GM18861 (cell line): ENCODE results near the gene NAP1L4.

Experiments
- ATAC-seq: cut with Tn5 transposase; IDR thresholded peaks from one replicate; pipeline ENCODE4 v1.9.1; 2021; ENCODE audit not compliant: unreplicated experiment

NAP1L4 gene

DNA sequence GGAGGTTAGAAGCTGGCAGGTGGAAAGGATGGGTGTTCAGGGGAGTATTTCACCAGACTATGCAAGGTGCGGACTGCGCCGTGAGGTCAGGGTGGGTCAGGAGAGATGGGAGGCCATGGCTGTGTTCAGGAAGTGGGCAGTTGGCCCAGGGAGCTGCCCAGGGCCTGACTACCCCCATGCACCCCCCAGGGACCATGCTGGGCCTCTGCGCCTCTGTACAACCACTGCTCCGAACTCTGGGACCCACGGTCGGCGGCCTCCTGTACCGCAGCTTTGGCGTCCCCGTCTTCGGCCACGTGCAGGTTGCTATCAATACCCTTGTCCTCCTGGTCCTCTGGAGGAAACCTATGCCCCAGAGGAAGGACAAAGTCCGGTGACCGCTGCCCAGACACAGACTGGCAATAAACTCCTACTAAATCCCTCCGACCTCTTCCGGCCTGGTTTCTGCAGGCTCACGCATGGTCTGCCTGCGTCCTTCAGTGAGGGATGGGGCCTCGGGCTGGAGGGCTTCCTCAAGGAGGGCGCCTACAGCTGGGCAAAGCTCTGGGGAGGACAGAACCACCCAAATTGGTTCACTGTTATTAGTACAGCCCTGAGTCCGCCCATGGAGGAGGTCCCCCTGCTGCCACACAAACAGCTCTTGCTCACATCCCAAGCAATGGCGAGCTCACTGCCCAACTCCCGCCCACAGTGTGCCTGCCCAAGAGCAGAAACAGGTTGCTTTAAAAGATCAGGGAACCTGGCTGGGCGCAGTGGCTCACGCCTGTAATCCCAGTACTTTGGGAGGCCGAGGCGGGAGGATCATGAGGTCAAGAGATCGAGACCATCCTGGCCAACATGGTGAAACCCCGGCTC lies 67.1 kb downstream of the NAP1L4 start:
- no peak for ATAC-seq

- no peak for ATAC-seq
These were observed 67.7 kb downstream of the NAP1L4 start for GRCh38 chr11:2924381-2924780.

DNA sequence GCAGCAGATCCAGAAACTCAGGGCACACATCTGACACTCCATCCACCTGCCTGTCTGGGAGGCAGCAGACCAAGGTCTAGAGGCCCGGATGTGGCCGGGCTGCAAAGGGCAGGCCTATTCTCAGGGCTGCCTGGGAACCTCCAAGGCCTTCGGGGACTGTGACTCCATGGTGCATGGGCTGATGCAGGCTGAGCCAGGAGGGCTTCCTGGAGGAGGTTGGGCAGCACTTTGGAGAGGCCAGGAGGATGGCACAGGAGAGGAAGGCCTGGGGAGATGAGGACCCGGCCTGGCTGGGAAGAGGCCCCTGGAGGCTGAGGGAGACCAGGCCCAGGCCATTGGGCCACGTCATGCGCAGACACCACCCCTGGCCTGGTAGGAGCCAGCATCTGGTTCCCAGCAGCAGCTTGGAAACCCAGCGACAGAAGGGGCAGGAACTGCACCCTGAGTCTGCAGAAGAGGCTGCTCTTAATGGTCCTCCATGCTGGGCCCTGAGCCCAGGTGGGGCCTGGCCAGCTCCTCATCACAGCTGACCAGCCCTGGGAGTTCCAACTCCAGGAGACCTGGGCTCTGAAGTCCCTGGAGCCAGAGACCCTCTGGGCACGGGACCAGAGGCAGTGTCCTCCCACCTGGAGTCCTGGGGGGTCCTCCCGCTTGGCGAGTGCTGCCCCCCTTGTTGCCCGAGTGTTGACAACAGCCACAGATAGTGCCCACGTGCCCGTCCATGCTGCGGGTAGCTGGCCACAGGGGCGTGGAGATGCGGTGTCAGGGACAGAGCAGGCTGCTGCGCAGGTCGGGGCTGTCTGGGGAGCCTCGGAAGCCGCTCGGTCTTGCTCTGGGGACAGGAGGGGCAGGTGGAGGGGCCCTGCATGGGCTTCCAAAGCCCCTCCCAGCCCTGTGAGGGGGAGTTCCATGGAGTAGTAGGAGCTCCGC lies 68.4 kb downstream of the NAP1L4 start:
- ATAC-seq, result no peak

- no peak for ATAC-seq
These were observed 69.5 kb downstream of the NAP1L4 start for GRCh38 chr11:2922655-2923054.

DNA sequence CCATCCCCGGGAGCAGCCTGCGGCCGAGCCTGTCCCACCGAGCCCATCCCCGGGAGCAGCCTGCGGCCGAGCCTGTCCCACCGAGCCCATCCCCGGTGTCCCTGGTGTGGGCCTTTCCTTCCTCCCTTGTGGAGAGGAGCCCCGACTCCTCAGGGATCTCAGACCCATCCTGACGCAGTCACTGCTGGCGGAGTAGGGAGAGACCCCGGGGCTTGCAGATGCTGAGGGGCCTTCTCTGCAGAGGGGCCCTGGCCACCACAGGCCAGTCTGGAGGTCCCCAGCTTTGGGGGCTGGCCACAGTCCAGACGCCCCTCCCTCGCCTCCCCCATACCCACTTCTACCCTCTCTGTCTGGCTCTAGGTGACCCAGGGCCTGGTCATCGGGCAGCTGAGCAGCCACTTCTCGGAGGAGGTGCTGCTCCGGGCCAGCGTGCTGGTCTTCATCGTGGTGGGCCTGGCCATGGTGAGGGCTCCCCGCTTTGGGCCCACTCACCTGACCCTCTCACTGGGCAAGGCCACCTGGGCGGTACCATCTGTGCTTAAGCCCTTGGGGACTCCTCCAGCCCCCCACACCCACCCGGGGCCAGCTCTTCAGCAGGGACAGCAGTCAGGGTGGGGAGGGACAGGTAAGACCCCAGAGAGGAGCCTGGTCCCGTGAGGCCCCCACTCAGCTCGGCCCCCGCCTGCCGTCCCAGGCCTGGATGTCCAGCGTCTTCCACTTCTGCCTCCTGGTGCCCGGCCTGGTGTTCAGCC lies 70.2 kb downstream of the NAP1L4 start:
- ATAC-seq, result no peak

DNA sequence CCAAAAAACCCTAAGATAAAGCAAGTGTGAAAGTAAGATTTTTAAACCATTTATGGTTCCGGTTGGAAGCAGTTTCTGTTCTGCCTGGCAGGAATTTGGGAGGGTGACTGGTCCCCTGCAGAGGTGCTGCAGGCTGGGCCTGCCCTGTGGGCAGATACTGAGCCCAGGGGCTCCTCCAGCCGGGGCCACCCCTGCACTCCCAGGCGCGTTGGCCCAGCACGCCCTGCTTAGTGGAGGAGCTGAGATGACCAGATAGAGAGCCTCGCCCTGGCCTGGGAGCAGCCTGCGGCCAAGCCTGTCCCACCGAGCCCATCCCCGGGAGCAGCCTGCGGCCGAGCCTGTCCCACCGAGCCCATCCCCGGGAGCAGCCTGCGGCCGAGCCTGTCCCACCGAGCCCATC lies 70.9 kb downstream of the NAP1L4 start:
- ATAC-seq, result no peak

DNA sequence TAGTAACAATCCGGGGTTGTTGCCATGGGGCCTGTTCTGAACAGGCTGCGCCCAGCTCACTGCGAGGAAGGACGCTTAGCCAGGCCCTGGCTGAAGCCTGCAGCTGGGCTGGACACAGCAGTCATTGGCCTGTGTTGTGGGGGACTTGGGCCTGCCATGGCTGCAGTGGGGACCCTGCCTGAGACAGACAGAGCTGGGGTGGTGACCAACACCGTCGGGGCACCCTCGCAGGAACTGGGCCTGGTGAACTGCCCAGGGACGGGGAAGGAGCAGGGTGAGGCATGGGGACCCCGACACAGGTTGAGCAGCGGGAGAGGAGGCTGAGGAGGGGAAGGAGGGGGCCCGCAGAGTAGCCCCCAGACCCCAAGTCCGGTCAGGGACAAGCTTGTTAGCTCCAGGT lies 71.8 kb downstream of the NAP1L4 start:
- ATAC-seq, result no peak

DNA sequence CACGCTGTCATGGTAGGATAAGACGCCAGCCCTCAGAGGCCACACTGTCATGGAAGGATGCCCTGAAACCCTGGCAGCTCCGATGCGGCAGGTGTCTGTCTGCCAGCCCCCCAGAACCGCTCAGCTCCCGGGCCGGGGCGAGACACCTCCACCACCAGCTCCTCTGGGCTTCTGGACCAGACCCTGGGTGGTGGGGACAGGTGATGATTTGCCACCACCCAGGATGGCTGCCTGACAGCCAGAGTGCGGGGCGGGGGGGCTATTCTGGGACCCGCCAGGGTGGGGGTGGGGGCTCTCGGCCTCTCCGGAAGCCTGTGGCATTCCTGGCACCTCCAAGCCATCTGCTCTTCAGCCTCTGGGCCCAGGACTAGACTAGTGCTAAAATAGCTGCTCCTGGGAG lies 72.3 kb downstream of the NAP1L4 start:
- no peak for ATAC-seq

DNA sequence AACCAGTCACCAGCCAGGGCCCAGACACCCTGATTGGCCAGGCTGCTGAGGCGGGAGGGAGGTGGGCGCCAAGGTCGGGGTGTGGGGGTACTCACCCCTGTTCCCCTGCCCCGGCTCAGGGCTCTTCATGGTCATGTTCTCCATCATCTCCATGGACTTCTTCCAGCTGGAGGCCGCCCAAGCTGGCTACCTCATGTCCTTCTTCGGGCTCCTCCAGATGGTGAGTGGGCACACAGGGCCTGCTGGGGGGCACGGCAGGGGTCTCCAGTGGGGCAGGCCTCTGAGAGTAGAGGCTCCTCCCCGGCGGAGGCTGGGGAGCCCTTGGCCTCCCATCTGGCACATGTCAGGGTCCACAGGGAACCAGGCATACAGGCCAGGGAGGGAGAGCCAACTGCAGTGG lies 72.9 kb downstream of the NAP1L4 start:
- no peak for ATAC-seq

- no peak for ATAC-seq
These were observed 74.2 kb downstream of the NAP1L4 start for GRCh38 chr11:2917842-2918490.

DNA sequence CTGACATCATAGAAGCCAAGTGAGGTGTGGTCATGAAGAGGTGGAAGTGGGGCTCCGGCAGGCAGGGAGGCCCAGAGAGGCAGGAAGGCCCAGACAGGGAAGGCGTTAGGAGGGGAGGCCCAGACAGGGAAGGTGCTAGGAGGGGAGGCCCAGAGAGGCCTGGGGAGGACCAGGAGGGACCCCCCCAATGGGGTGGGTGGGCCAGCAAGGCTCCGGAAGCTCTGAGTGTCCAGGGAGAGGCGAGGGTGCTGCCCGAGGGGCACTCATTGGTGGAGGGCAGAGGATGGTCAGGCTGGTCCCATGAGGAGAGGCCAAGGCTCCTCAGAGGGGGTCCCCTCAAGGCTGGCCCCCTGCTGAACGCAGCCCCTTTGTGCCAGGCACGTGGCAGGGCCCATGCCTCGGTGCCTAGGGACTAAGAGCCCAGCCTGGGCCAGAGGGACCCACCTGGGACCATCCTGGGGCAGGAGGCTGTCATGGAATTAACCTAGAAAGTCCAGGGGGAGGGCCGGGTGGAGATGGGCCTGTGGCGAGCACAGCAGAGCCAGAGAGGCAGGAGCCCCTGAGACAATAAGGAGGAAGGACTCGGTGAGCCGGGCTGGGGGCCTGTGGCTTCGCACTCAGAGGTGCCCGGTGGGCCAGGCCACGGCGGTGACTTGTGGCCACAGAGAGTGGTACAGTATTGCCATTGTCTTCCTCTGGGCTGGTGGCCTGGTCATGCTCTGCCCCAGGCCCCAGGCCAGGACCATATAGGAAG lies 75.1 kb downstream of the NAP1L4 start:
- ATAC-seq, result no peak

GRCh38 chr11:2916114-2916891 lies 75.8 kb downstream of the NAP1L4 start:
- no peak for ATAC-seq

GRCh38 chr11:2915473-2915872 lies 76.7 kb downstream of the NAP1L4 start:
- ATAC-seq, result no peak

DNA sequence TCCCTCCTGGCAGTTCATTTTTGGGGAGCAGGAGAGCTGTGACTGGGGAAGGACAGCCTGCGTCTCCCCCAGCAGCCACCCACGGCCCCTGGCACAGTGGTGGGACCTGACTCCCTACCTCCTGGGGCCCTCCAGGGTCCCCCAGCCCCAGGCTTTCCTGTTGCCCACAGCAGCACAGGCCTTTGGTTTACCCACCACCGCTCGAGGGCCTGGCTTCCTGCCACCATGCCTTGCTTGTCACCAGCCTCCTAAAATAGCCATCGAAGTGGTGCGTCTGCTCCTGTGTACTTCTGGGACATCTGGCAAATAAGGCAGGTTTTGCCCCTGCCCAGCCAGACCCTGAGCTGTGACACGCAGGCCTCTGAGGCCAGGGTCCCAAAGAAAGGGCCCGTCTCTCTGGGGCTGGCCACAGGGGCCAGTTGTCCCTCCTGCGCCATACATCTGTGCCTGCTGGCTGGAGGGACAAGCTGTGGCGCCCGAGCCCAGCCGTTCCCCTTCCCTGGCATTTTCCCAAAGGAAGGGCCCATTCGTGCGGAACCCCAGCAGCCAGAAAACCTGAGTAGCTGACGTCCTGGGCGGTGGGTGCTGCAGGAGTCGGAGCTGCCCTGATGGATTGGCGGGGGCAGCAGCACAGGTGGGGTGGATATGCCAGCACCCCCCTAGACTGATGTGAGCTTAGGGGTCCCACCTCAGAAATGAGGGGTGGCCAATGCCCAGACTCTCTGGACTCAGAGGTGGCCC lies 77.5 kb downstream of the NAP1L4 start:
- ATAC-seq, result no peak

DNA sequence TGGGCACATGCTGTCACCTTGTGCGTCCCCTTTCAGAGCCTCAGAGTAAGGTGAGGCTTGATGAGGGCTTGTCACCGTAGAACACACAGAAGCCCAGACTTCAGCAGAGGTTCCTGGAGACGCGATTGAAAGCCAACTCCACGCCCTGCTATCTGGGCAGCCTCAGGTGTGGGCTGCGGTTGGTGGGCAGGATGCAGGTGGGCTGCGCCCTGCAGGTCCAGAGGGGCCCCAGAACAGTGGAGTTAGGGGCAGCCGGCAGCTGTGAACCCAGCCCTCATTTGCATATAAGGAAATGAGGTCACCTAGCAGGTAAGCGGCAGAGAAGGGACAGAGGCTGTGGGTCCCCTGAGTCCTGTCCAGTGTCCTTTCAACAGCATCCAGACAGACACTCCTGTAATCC lies 78.4 kb downstream of the NAP1L4 start:
- ATAC-seq, result no peak

DNA sequence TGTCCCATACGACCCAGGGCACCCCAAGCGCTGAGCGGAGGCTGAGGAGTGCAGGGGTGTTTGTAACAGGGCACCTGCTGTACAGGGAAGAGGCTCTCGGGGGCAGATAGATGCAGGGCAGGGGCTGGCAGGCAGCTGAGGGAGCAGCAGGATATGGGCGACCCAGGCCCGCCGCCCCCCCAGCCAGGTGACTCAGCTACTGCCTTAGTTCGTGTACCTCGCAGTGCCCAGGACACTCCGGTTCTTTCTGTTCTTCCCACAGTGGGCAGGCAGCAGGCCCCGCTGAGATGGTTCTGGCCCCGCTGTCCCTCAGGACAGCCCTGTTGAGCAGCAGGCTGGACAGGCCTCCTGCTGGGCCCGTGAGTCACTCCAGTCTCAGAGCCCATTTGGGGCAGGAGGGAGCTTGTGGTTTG lies 79.1 kb downstream of the NAP1L4 start:
- no peak for ATAC-seq

GRCh38 chr11:2912498-2912897 lies 79.6 kb downstream of the NAP1L4 start:
- ATAC-seq, result no peak

- ATAC-seq, result no peak
These were observed 80.2 kb downstream of the NAP1L4 start for GRCh38 chr11:2911785-2912391.
